A673 (cell line): ENCODE results near the gene FAM229A.

Experiments used
- CTCF ChIP-seq: fragments of 300-800, 200-600 bp; sonication (generic); conservative IDR thresholded peaks from 2 replicates; pipeline ENCODE4 v1.5.1; 2017; ENCODE audit warnings: low read depth, mild to moderate bottlenecking, antibody characterized with exemption, low read length, moderate library complexity, mixed read lengths
- EZH2 ChIP-seq: fragments of 200-600 bp; sonication (generic); IDR thresholded peaks from 2 replicates; pipeline ENCODE4 v1.6.1; 2017; ENCODE audit warnings: borderline replicate concordance, low read depth, mild to moderate bottlenecking, mixed read lengths, antibody characterized with exemption, low read length; ENCODE audit not compliant: poor library complexity, severe bottlenecking

DNA sequence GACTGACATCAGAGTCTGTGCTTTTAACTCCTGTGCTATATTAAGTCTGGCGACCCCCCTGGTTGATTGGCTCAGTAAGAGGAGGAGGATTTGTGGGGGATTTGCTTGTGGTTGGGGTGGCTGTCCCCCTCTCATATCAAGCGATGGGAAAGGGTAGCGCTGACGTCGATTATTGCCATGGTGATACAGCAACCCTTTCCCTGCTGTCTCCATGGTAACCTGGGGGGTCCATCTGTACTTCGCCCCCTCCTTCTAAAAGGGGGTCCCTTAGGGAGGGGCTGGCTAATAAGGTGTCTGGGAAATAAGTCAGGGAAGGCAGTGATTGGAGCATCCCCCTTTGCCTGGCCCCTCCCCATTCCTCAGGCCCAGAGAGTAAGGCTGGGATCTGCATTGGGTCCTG, 4.7 kb downstream of the FAM229A start:
- TF ChIP-seq CTCF, result no peak
- no peak for TF ChIP-seq EZH2
